ENCODE measurements around the gene CDR2.
"Not testable (repeated sequence)": the region's sequence is repeated elsewhere in the genome, so short reads cannot be mapped to it uniquely, and the experiment has no call there.

The CDR2 gene

GRCh38 chr16:22375117-22375962 is 921 bp upstream of the CDR2 start:
- no peak for DNase-seq

GRCh38 chr16:22373662-22374310 is 633 bp downstream of the CDR2 start:
- peak; percentile 36 for DNase-seq

- DNase-seq = peak; percentile 16
Measured at GRCh38 chr16:22372882-22373661, 1.3 kb downstream of the CDR2 start.

GRCh38 chr16:22370038-22370820 is 4.2 kb downstream of the CDR2 start:
- DNase-seq = no peak

- DNase-seq = peak; percentile 53
Measured at GRCh38 chr16:22369221-22369811, 5.1 kb downstream of the CDR2 start.

GRCh38 chr16:22368200-22368826 is 6.1 kb downstream of the CDR2 start:
- DNase-seq = not testable (repeated sequence)

GRCh38 chr16:22366889-22367288 is 7.5 kb downstream of the CDR2 start:
- DNase-seq = no peak

- DNase-seq = no peak
Measured at GRCh38 chr16:22366371-22366770, 8.0 kb downstream of the CDR2 start.

- DNase-seq = no peak
Measured at GRCh38 chr16:22364241-22364640, 10.2 kb downstream of the CDR2 start.

- no peak for DNase-seq
Measured at GRCh38 chr16:22360963-22361659, 13.3 kb downstream of the CDR2 start.

GRCh38 chr16:22359679-22360078 is 14.7 kb downstream of the CDR2 start:
- DNase-seq = no peak

GRCh38 chr16:22358000-22358399 is 16.4 kb downstream of the CDR2 start:
- DNase-seq = peak; percentile 57

- DNase-seq = peak; percentile 57
Measured at GRCh38 chr16:22357635-22357971, 16.8 kb downstream of the CDR2 start.

GRCh38 chr16:22356930-22357634 is 17.3 kb downstream of the CDR2 start:
- DNase-seq = no peak

- peak; percentile 42 for DNase-seq
Measured at GRCh38 chr16:22355487-22355908, 18.9 kb downstream of the CDR2 start.

- no peak for DNase-seq
Measured at GRCh38 chr16:22353933-22354541, 20.4 kb downstream of the CDR2 start.

GRCh38 chr16:22353191-22353919 is 21.1 kb downstream of the CDR2 start:
- peak; percentile 51 for DNase-seq

- DNase-seq = no peak
Measured at GRCh38 chr16:22352723-22353122, 21.7 kb downstream of the CDR2 start.

GRCh38 chr16:22352140-22352539 is 22.3 kb downstream of the CDR2 start:
- DNase-seq = no peak
